AG04450 (cell line): ENCODE results near the gene ACAP3. TPM values are rescaled to one million over a fixed set of nuclear protein-coding genes. Genes with fewer than 3 reads are reported as not detected.

Experiments used
- CTCF ChIA-PET: fragments of 300-600, 350-600 bp; formaldehyde crosslinking; extraction: SDS; loops from one replicate; lab custom pipeline; 2022; ENCODE audit warnings: antibody characterized with exemption, inconsistent platforms; lab: Charles Lee
- POLR2A ChIA-PET: fragments of 350-600 bp; formaldehyde crosslinking; extraction: SDS; loops from one replicate; lab custom pipeline; 2021; ENCODE audit warnings: antibody characterized with exemption, inconsistent platforms; lab: Yijun Ruan, JAX
- DNase-seq: peaks from one replicate; pipeline ENCODE4 v3.0.0-alpha.2; 2011; ENCODE audit warnings: low read depth, low spot score
- H3K27ac ChIP-seq: one replicate; pipeline ENCODE4 v1.5.1; 2012; ENCODE audit warnings: low read depth, low read length, control low read depth
- H3K27me3 ChIP-seq: one replicate; pipeline ENCODE4 v1.6.0; 2012; ENCODE audit warnings: low read length; ENCODE audit not compliant: control insufficient read depth, insufficient read depth
- H3K4me3 ChIP-seq: 2 replicates; pipeline ENCODE4 v1.5.1; 2011; ENCODE audit warnings: mild to moderate bottlenecking, low read depth, low read length, control low read depth
- H3K9me3 ChIP-seq: 2 replicates; pipeline ENCODE4 v1.5.1; 2012; ENCODE audit warnings: low read length; ENCODE audit not compliant: control insufficient read depth, insufficient read depth
- polyA plus RNA-seq: library from polyadenylated mRNA; depleted of rRNA; stranded (reverse); fragments of >200 nt; gene quantifications from 2 replicates; pipeline ENCODE4 v1.2.3, GENCODE V29; 2011
- TF ChIP-seq, protein P1 (sequence below): IDR thresholded peaks from 2 replicates; pipeline ENCODE4 v1.5.1; 2011; ENCODE audit warnings: low read depth, low read length, control low read depth, inconsistent platforms

Gene ACAP3
- polyA plus RNA-seq, 1 experiment: 17.5 TPM

DNA sequence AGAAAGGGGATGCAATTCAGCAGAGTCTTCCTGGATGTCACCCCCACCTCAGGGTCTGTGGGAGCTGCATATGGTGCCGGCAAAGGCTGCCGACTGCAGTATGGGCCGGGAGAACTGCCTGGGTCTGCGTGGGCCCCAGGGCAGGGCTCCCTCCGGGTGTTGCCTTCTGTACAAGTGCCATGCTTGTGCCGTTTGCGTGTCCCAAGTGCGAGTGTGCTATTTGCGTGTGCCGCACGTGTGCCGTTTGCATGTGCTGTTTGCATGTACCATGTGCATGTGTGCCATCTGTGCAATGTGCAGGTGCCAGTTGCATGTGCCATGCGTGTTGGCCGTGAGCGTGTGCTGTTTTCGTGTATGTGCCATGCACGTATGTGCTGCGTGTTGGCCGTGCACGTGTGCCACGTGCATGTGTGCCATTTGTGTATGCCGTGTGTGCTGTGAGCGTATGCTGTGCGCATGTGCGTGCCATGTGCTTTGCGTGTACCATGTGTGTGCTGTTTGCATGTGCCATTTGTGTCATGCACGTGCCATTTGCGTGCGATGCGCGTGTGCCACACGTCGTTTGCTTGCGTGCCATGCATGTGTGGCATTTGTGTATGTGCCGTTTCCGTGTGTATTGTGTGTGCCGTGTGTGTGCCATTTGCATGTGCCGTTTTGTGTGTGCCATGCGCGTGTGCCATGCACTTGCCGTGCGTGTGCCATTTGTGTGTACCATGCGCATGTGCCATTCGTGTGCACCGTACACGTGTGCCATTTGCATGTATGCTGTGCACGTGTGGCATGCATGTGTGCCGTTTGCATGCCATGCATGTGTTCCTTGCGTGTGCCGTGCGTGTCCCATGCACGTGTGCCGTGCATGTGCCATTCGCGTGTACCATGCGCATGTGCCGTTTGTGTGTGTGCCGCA, 21.8 kb upstream of the ACAP3 start:
- H3K27me3 ChIP-seq: no peaks in the 10 kb centered on the region
- POLR2A ChIA-PET: interaction anchor here (1.0 kb wide), 1 partner anchor 10 kb away, joined by 3 read pairs; no protein-coding TSS in a partner anchor
- no peak overlapping the region for H3K4me3 ChIP-seq
- TF ChIP-seq, protein P1, sequence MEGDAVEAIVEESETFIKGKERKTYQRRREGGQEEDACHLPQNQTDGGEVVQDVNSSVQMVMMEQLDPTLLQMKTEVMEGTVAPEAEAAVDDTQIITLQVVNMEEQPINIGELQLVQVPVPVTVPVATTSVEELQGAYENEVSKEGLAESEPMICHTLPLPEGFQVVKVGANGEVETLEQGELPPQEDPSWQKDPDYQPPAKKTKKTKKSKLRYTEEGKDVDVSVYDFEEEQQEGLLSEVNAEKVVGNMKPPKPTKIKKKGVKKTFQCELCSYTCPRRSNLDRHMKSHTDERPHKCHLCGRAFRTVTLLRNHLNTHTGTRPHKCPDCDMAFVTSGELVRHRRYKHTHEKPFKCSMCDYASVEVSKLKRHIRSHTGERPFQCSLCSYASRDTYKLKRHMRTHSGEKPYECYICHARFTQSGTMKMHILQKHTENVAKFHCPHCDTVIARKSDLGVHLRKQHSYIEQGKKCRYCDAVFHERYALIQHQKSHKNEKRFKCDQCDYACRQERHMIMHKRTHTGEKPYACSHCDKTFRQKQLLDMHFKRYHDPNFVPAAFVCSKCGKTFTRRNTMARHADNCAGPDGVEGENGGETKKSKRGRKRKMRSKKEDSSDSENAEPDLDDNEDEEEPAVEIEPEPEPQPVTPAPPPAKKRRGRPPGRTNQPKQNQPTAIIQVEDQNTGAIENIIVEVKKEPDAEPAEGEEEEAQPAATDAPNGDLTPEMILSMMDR: no peak
- no peak for DNase-seq
- peaks cover 19% of the 10 kb centered on the region; the same call in 1 of the 2 replicates for H3K9me3 ChIP-seq
- CTCF ChIA-PET: no interaction called here
- no peak overlapping the region for H3K27ac ChIP-seq

DNA sequence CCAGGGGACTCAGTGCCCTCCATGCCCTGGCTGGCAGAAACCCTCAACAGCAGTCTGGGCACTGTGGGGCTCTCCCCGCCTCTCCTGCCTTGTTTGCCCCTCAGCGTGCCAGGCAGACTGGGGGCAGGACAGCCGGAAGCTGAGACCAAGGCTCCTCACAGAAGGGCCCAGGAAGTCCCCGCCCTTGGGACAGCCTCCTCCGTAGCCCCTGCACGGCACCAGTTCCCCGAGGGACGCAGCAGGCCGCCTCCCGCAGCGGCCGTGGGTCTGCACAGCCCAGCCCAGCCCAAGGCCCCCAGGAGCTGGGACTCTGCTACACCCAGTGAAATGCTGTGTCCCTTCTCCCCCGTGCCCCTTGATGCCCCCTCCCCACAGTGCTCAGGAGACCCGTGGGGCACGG, 20.5 kb upstream of the ACAP3 start:
- H3K27ac ChIP-seq: no peak overlapping the region
- CTCF ChIA-PET: no interaction called here
- TF ChIP-seq, protein P1: no peak
- peaks cover 19% of the 10 kb centered on the region; the same call in 1 of the 2 replicates for H3K9me3 ChIP-seq
- no peak overlapping the region for H3K4me3 ChIP-seq
- POLR2A ChIA-PET: no interaction called here
- H3K27me3 ChIP-seq: no peaks in the 10 kb centered on the region
- DNase-seq: no peak

- Histone ChIP-seq H3K9me3 (peaks cover 19% of the 10 kb centered on the region; the same call in 1 of the 2 replicates), H3K27ac (no peak overlapping the region), H3K4me3 (no peak overlapping the region), H3K27me3 (no peaks in the 10 kb centered on the region)
- ChIA-PET POLR2A (no interaction called here), CTCF (no interaction called here)
- TF ChIP-seq, protein P1: no peak
- no peak for DNase-seq
These were observed 19.6 kb upstream of the ACAP3 start for GRCh38 chr1:1327291-1327690.

- TF ChIP-seq, protein P1: no peak
- POLR2A ChIA-PET: no interaction called here
- Histone ChIP-seq H3K27me3 (no peaks in the 10 kb centered on the region), H3K9me3 (peaks cover 18% of the 10 kb centered on the region; the same call in 1 of the 2 replicates), H3K27ac (no peak overlapping the region), H3K4me3 (no peak overlapping the region)
- CTCF ChIA-PET: interaction anchor here (1.2 kb wide), 1 partner anchor 45 kb away, joined by 3 read pairs; no protein-coding TSS in a partner anchor
- no peak for DNase-seq
These were observed 18.4 kb upstream of the ACAP3 start for GRCh38 chr1:1326075-1326605.
